ENCODE results near the gene KSR1. TPM values are rescaled to one million over a fixed set of nuclear protein-coding genes. Genes with fewer than 3 reads are reported as not detected.
"Not testable (repeated sequence)": the region's sequence is repeated elsewhere in the genome, so short reads cannot be mapped to it uniquely, and the experiment has no call there.

The KSR1 gene
- total RNA-seq, 1 experiment from 2014 or later, result 21.7 TPM

GRCh38 chr17:27665549-27665948, 209.3 kb downstream of the KSR1 start:
- Histone ChIP-seq H3K27ac (ENCODE audit: low read length) (no peak overlapping the region), H3K9me3 (ENCODE audit: control insufficient read depth, insufficient read depth, low read depth, low read length) (no peaks in the 10 kb centered on the region), H3K36me3 (ENCODE audit: control insufficient read depth, insufficient read depth, low read length) (no peaks in the 10 kb centered on the region), H3K4me1 (ENCODE audit: control insufficient read depth, insufficient read depth, low read length) (no peaks in the 10 kb centered on the region), H3K27me3 (ENCODE audit: control insufficient read depth, insufficient read depth, low read length) (no peaks in the 10 kb centered on the region), H3K4me3 (ENCODE audit: low read depth in 2 of 2, low read length in 2 of 2) (no peak overlapping the region)
- no peak for ATAC-seq
- BruUV-seq (replicated peaks), result no TSS peak
- DNase-seq (ENCODE audit: low read depth, low spot score), result no peak
- in situ Hi-C loops (cut with HindIII; ENCODE audit: low pct_unique_long_range_greater_than_20kb, low sequenced_read_pairs), result no loop called here
- ChIA-PET CTCF (interaction anchor here (1.0 kb wide), 1 partner anchor 11 kb away, joined by 3 read pairs; no protein-coding TSS in a partner anchor), POLR2A (no interaction called here)
- no peak for TF ChIP-seq SIN3A (IDR thresholded peaks at IDR 0.05; ENCODE audit: borderline replicate concordance, insufficient read depth, low read depth, low read length)
- TF ChIP-seq REST (IDR thresholded peaks at IDR 0.05; ENCODE audit: insufficient read depth in 1 of 2, low read depth in 2 of 2, low read length in 1 of 2), result no peak
- no peak for TF ChIP-seq TCF7L2 (IDR thresholded peaks at IDR 0.05; ENCODE audit: low read depth, low read length)
- TF ChIP-seq CTCF (IDR thresholded peaks at IDR 0.05), result no peak
- no peak for TF ChIP-seq POLR2AphosphoS5 (IDR thresholded peaks at IDR 0.05; ENCODE audit: low read depth, low read length)
- intact Hi-C loops (cut with micrococcal nuclease; ENCODE audit: unreplicated experiment), result no loop called here

- POLR2A ChIA-PET; H3K36me3 ChIP-seq (ENCODE audit: control insufficient read depth, insufficient read depth, low read length); H3K4me1 ChIP-seq (ENCODE audit: control insufficient read depth, insufficient read depth, low read length); intact Hi-C loops (cut with micrococcal nuclease; ENCODE audit: unreplicated experiment); BruUV-seq (replicated peaks); ATAC-seq; in situ Hi-C loops (cut with HindIII; ENCODE audit: low pct_unique_long_range_greater_than_20kb, low sequenced_read_pairs); H3K27ac ChIP-seq (ENCODE audit: low read length); H3K27me3 ChIP-seq (ENCODE audit: control insufficient read depth, insufficient read depth, low read length); DNase-seq (ENCODE audit: low read depth, low spot score); CTCF ChIA-PET; H3K4me3 ChIP-seq (ENCODE audit: low read depth in 2 of 2, low read length in 2 of 2); H3K9me3 ChIP-seq (ENCODE audit: control insufficient read depth, insufficient read depth, low read depth, low read length): not testable (repeated sequence)
These were observed 210.0 kb downstream of the KSR1 start for GRCh38 chr17:27666270-27666669.

GRCh38 chr17:27666831-27667560, 210.7 kb downstream of the KSR1 start:
- Histone ChIP-seq H3K27me3 (ENCODE audit: control insufficient read depth, insufficient read depth, low read length) (no peaks in the 10 kb centered on the region), H3K36me3 (ENCODE audit: control insufficient read depth, insufficient read depth, low read length) (no peaks in the 10 kb centered on the region), H3K4me3 (ENCODE audit: low read depth in 2 of 2, low read length in 2 of 2) (no peak overlapping the region), H3K27ac (ENCODE audit: low read length) (no peak overlapping the region), H3K9me3 (ENCODE audit: control insufficient read depth, insufficient read depth, low read depth, low read length) (no peaks in the 10 kb centered on the region), H3K4me1 (ENCODE audit: control insufficient read depth, insufficient read depth, low read length) (no peaks in the 10 kb centered on the region)
- in situ Hi-C loops (cut with HindIII; ENCODE audit: low pct_unique_long_range_greater_than_20kb, low sequenced_read_pairs) (no loop called here), intact Hi-C loops (cut with micrococcal nuclease; ENCODE audit: unreplicated experiment) (no loop called here)
- POLR2A ChIA-PET, result no interaction called here
- DNase-seq (ENCODE audit: low read depth, low spot score), result no peak
- no peak for ATAC-seq
- CTCF ChIA-PET, result no interaction called here
- no peak for TF ChIP-seq CTCF (IDR thresholded peaks at IDR 0.05)
- TF ChIP-seq POLR2AphosphoS5 (IDR thresholded peaks at IDR 0.05; ENCODE audit: low read depth, low read length), result no peak
- TF ChIP-seq SIN3A (IDR thresholded peaks at IDR 0.05; ENCODE audit: borderline replicate concordance, insufficient read depth, low read depth, low read length), result no peak
- TF ChIP-seq REST (IDR thresholded peaks at IDR 0.05; ENCODE audit: insufficient read depth in 1 of 2, low read depth in 2 of 2, low read length in 1 of 2), result no peak
- no peak for TF ChIP-seq TCF7L2 (IDR thresholded peaks at IDR 0.05; ENCODE audit: low read depth, low read length)
- no TSS peak for BruUV-seq (replicated peaks)

Data from Panc1 (cell line).